HEK293 (cell line): Measurements from ENCODE around the gene SLCO1B3.
"Not testable (repeated sequence)": the region's sequence is repeated elsewhere in the genome, so short reads cannot be mapped to it uniquely, and the experiment has no call there.

Source experiments
- CTCF ChIA-PET: fragments of 350-600 bp; formaldehyde crosslinking; extraction: SDS; loops from one replicate; lab custom pipeline; 2021; ENCODE audit warnings: antibody characterized with exemption; lab: Yijun Ruan, JAX
- POLR2A ChIA-PET: fragments of 300-600 bp; formaldehyde crosslinking; extraction: SDS; loops from one replicate; lab custom pipeline; 2020; ENCODE audit warnings: antibody characterized with exemption, inconsistent platforms; lab: Yijun Ruan, JAX
- H3K27ac ChIP-seq: fragments of 200-500 bp; sonication (Bioruptor generic); 2 replicates; pipeline ENCODE4 v1.5.1; 2014; ENCODE audit warnings: low read depth, low read length, control low read depth, inconsistent platforms; ENCODE audit errors: extremely low read depth
- H3K36me3 ChIP-seq, 2 experiments: fragments of 200-500 bp in 1 of 2; sonication (Bioruptor generic) in 1 of 2; 1 replicate in 1 of 2; 2 replicates in 1 of 2; pipeline ENCODE4 v1.5.1; 2014 to 2017; ENCODE audit warnings: inconsistent platforms in 2 of 2, low read length in 2 of 2; ENCODE audit not compliant: control insufficient read depth in 2 of 2, insufficient read depth in 1 of 2
- H3K4me1 ChIP-seq: fragments of 200-500 bp; sonication (Bioruptor generic); 2 replicates; pipeline ENCODE4 v1.5.1; 2014; ENCODE audit warnings: mild to moderate bottlenecking, low read length, inconsistent platforms; ENCODE audit not compliant: control insufficient read depth, insufficient read depth
- H3K4me3 ChIP-seq: 2 replicates; pipeline ENCODE4 v1.5.1; 2011; ENCODE audit warnings: low read depth, mild to moderate bottlenecking, control low read depth, low read length, moderate library complexity
- H3K9me3 ChIP-seq: fragments of 200-500 bp; sonication (Bioruptor generic); 2 replicates; pipeline ENCODE4 v1.5.1; 2014; ENCODE audit warnings: low read depth, low read length, inconsistent platforms; ENCODE audit not compliant: control insufficient read depth, insufficient read depth
- KLF16 ChIP-seq: fragments of 450-650 bp; formaldehyde crosslinking; IDR thresholded peaks from 2 replicates; pipeline ENCODE4 v1.5.1; 2017; ENCODE audit warnings: missing biosample characterization, missing genetic modification characterization
- OVOL3 ChIP-seq: fragments of 450-650 bp; formaldehyde crosslinking; IDR thresholded peaks from 2 replicates; pipeline ENCODE4 v1.5.1; 2016; ENCODE audit warnings: missing biosample characterization, missing genetic modification characterization
- SETDB1 ChIP-seq: IDR thresholded peaks from one replicate; pipeline ENCODE4 v1.6.1; 2017; ENCODE audit warnings: mild to moderate bottlenecking, low read length, moderate library complexity, mixed read lengths; ENCODE audit not compliant: insufficient read length
- ZBTB48 ChIP-seq: fragments of 450-650 bp; formaldehyde crosslinking; IDR thresholded peaks from 2 replicates; pipeline ENCODE4 v1.5.1; 2016; ENCODE audit warnings: missing biosample characterization, missing genetic modification characterization
- ZFP3 ChIP-seq: fragments of 450-650 bp; formaldehyde crosslinking; IDR thresholded peaks from 2 replicates; pipeline ENCODE4 v1.5.1; 2016; ENCODE audit warnings: low read depth, missing biosample characterization, missing genetic modification characterization
- ZNF341 ChIP-seq: fragments of 450-650 bp; formaldehyde crosslinking; IDR thresholded peaks from 2 replicates; pipeline ENCODE4; 2016; ENCODE audit warnings: low read depth, missing biosample characterization, missing genetic modification characterization
- ZNF354C ChIP-seq: fragments of 450-650 bp; formaldehyde crosslinking; IDR thresholded peaks from 2 replicates; pipeline ENCODE4 v1.5.1; 2016; ENCODE audit warnings: missing biosample characterization, missing genetic modification characterization, low read depth, borderline replicate concordance
- ZNF37A ChIP-seq: fragments of 450-650 bp; IDR thresholded peaks from 2 replicates; pipeline ENCODE4 v1.5.1; 2018; ENCODE audit warnings: missing biosample characterization, missing genetic modification characterization
- ZNF391 ChIP-seq: fragments of 450-650 bp; formaldehyde crosslinking; IDR thresholded peaks from 2 replicates; pipeline ENCODE4 v1.5.1; 2016; ENCODE audit warnings: low read depth, missing biosample characterization, missing genetic modification characterization, borderline replicate concordance
- ZNF501 ChIP-seq: fragments of 450-650 bp; formaldehyde crosslinking; IDR thresholded peaks from 2 replicates; pipeline ENCODE4 v1.5.1; 2016; ENCODE audit warnings: missing biosample characterization, missing genetic modification characterization
- ZNF510 ChIP-seq: fragments of 450-650 bp; formaldehyde crosslinking; IDR thresholded peaks from 2 replicates; pipeline ENCODE4 v1.5.1; 2018; ENCODE audit warnings: mild to moderate bottlenecking, missing genetic modification characterization, missing biosample characterization; ENCODE audit not compliant: insufficient replicate concordance
- ZNF561 ChIP-seq: fragments of 450-650 bp; IDR thresholded peaks from 2 replicates; pipeline ENCODE4 v1.5.1; 2018; ENCODE audit warnings: missing biosample characterization, missing genetic modification characterization, borderline replicate concordance
- ZNF624 ChIP-seq: fragments of 450-650 bp; formaldehyde crosslinking; IDR thresholded peaks from 2 replicates; pipeline ENCODE4 v1.5.1; 2017; ENCODE audit warnings: missing biosample characterization, missing genetic modification characterization
- TF ChIP-seq, protein P1 (sequence below): fragments of 450-650 bp; formaldehyde crosslinking; IDR thresholded peaks from 2 replicates; pipeline ENCODE4 v1.5.1; 2016; ENCODE audit warnings: missing biosample characterization, missing genetic modification characterization
- TF ChIP-seq, protein P2 (sequence below): fragments of 450-650 bp; formaldehyde crosslinking; IDR thresholded peaks from 2 replicates; pipeline ENCODE4 v1.5.1; 2016; ENCODE audit warnings: missing biosample characterization, missing genetic modification characterization
- TF ChIP-seq, protein P3 (sequence below): fragments of 450-650 bp; formaldehyde crosslinking; IDR thresholded peaks from 2 replicates; pipeline ENCODE4 v1.5.0; 2017; ENCODE audit warnings: missing biosample characterization, missing genetic modification characterization, borderline replicate concordance
- TF ChIP-seq, protein P4 (sequence below): fragments of 450-650 bp; IDR thresholded peaks from 2 replicates; pipeline ENCODE4 v1.5.1; 2018; ENCODE audit warnings: missing biosample characterization, mild to moderate bottlenecking, missing genetic modification characterization

SLCO1B3 gene

DNA sequence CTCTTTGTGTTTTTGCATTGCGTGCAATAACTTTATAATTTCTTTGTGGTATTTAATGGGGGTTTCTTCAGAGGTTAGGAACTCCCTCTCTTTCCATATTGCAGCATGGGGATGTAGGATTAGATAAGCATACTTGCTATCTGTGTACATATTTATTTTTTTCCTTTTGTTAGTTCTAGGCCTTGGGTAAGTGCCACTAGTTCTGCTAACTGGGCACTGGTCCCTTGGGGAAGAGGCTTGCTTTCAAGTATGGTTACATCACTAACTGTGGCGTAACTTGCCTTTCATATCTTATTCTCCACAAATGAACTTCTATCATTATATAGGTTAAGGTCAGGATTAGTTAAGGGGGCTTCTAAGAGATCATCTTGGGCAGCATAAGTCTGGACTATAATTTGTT, 31.5 kb upstream of the SLCO1B3 start:
- Histone ChIP-seq H3K4me1 (no peaks in the 10 kb centered on the region), H3K27ac (no peak overlapping the region), H3K9me3 (no peaks in the 10 kb centered on the region), H3K36me3 (no peaks in the 10 kb centered on the region), H3K4me3 (no peak overlapping the region)
- ChIA-PET POLR2A (no interaction called here), CTCF (no interaction called here)
- no peak for TF ChIP-seq ZNF501 (tag by site-specific recombination)
- no peak for TF ChIP-seq ZBTB48 (tag by site-specific recombination)
- TF ChIP-seq ZNF341 (tag by site-specific recombination): no peak
- TF ChIP-seq ZNF391 (tag by site-specific recombination): no peak
- TF ChIP-seq, protein P1, sequence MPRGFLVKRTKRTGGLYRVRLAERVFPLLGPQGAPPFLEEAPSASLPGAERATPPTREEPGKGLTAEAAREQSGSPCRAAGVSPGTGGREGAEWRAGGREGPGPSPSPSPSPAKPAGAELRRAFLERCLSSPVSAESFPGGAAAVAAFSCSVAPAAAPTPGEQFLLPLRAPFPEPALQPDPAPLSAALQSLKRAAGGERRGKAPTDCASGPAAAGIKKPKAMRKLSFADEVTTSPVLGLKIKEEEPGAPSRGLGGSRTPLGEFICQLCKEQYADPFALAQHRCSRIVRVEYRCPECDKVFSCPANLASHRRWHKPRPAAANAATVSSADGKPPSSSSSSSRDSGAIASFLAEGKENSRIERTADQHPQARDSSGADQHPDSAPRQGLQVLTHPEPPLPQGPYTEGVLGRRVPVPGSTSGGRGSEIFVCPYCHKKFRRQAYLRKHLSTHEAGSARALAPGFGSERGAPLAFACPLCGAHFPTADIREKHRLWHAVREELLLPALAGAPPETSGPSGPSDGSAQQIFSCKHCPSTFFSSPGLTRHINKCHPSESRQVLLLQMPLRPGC (tag by site-specific recombination): no peak
- TF ChIP-seq ZFP3 (tag by site-specific recombination): no peak
- TF ChIP-seq, protein P2, sequence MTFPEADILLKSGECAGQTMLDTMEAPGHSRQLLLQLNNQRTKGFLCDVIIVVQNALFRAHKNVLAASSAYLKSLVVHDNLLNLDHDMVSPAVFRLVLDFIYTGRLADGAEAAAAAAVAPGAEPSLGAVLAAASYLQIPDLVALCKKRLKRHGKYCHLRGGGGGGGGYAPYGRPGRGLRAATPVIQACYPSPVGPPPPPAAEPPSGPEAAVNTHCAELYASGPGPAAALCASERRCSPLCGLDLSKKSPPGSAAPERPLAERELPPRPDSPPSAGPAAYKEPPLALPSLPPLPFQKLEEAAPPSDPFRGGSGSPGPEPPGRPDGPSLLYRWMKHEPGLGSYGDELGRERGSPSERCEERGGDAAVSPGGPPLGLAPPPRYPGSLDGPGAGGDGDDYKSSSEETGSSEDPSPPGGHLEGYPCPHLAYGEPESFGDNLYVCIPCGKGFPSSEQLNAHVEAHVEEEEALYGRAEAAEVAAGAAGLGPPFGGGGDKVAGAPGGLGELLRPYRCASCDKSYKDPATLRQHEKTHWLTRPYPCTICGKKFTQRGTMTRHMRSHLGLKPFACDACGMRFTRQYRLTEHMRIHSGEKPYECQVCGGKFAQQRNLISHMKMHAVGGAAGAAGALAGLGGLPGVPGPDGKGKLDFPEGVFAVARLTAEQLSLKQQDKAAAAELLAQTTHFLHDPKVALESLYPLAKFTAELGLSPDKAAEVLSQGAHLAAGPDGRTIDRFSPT (tag by site-specific recombination): no peak
- TF ChIP-seq ZNF37A (tag by site-specific recombination): no peak
- no peak for TF ChIP-seq KLF16 (tag by site-specific recombination)
- TF ChIP-seq ZNF624 (tag by site-specific recombination): no peak
- TF ChIP-seq, protein P3, sequence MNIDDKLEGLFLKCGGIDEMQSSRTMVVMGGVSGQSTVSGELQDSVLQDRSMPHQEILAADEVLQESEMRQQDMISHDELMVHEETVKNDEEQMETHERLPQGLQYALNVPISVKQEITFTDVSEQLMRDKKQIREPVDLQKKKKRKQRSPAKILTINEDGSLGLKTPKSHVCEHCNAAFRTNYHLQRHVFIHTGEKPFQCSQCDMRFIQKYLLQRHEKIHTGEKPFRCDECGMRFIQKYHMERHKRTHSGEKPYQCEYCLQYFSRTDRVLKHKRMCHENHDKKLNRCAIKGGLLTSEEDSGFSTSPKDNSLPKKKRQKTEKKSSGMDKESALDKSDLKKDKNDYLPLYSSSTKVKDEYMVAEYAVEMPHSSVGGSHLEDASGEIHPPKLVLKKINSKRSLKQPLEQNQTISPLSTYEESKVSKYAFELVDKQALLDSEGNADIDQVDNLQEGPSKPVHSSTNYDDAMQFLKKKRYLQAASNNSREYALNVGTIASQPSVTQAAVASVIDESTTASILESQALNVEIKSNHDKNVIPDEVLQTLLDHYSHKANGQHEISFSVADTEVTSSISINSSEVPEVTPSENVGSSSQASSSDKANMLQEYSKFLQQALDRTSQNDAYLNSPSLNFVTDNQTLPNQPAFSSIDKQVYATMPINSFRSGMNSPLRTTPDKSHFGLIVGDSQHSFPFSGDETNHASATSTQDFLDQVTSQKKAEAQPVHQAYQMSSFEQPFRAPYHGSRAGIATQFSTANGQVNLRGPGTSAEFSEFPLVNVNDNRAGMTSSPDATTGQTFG: no peak
- no peak for TF ChIP-seq ZNF354C (tag by site-specific recombination)
- no peak for TF ChIP-seq SETDB1
- TF ChIP-seq ZNF561: no peak
- TF ChIP-seq ZNF510 (tag by site-specific recombination): no peak
- TF ChIP-seq, protein P4, sequence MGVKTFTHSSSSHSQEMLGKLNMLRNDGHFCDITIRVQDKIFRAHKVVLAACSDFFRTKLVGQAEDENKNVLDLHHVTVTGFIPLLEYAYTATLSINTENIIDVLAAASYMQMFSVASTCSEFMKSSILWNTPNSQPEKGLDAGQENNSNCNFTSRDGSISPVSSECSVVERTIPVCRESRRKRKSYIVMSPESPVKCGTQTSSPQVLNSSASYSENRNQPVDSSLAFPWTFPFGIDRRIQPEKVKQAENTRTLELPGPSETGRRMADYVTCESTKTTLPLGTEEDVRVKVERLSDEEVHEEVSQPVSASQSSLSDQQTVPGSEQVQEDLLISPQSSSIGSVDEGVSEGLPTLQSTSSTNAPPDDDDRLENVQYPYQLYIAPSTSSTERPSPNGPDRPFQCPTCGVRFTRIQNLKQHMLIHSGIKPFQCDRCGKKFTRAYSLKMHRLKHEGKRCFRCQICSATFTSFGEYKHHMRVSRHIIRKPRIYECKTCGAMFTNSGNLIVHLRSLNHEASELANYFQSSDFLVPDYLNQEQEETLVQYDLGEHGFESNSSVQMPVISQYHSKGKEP (tag by site-specific recombination): no peak
- TF ChIP-seq OVOL3: no peak

- H3K9me3 ChIP-seq, H3K36me3 ChIP-seq, POLR2A ChIA-PET, H3K27ac ChIP-seq, H3K4me3 ChIP-seq, H3K4me1 ChIP-seq, CTCF ChIA-PET: not testable (repeated sequence)
Measured at GRCh38 chr12:20779971-20780370, 30.5 kb upstream of the SLCO1B3 start.

DNA sequence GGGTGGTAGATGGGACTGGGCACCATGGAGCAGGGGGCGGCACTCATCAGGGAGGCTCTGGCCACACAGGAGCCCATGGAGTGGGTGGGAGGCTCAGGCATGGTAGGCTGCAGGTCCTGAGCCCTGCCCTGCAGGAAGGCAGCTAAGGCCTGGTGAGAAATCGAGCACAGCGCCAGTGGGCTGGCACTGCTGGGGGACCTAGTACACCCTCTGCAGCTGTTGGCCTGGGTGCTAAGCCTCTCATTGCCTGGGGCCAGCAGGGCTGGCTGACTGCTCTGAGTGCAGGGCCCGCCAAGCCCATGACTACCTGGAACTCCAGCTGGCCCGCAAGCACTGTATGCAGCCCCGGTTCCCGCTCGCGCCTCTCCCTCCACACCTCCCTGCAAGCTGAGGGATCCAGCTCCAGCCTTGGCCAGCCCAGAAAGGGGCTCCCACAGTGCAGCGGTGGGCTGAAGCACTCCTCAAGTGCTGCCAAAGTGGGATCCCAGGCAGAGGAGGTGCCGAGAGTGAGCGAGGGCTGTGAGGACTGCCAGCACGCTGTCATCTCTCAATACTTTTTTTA, 26.6 kb upstream of the SLCO1B3 start:
- H3K4me3 ChIP-seq, CTCF ChIA-PET, H3K9me3 ChIP-seq, H3K4me1 ChIP-seq, H3K27ac ChIP-seq, H3K36me3 ChIP-seq, POLR2A ChIA-PET: not testable (repeated sequence)
